Activated T-helper 17 cell treated with anti-CD3 and anti-CD28 coated beads, Interleukin-2, amount 50 U/mL, for 72 hours (primary cell): Measurements from ENCODE around the gene XDH. TPM values are rescaled to one million over a fixed set of nuclear protein-coding genes. Genes with fewer than 3 reads are reported as not detected.

Experiments used
- ATAC-seq: fragments of 150-1000 bp; cut with Tn5 transposase; replicated peaks from 2 replicates; pipeline ENCODE4 v1.10.0; 2021; ENCODE audit warnings: mild to moderate bottlenecking, moderate library complexity
- H3K27ac Mint-ChIP-seq: one replicate; pipeline ENCODE4 v1.8.0; 2022; ENCODE audit warnings: mixed read lengths
- H3K27me3 Mint-ChIP-seq: one replicate; pipeline ENCODE4 v1.8.0; 2022; ENCODE audit warnings: mixed read lengths
- H3K36me3 Mint-ChIP-seq: one replicate; pipeline ENCODE4 v1.8.0; 2022; ENCODE audit warnings: low read depth, mild to moderate bottlenecking, mixed read lengths
- H3K4me1 Mint-ChIP-seq: one replicate; pipeline ENCODE4 v1.8.0; 2022; ENCODE audit warnings: mixed read lengths
- H3K4me3 Mint-ChIP-seq: one replicate; pipeline ENCODE4 v1.8.0; 2022; ENCODE audit warnings: mild to moderate bottlenecking, mixed read lengths
- H3K9me3 Mint-ChIP-seq: one replicate; pipeline ENCODE4 v1.8.0; 2022; ENCODE audit warnings: mixed read lengths
- total RNA-seq, 2 donors: library from RNA; stranded (reverse); gene quantifications; one replicate each; pipeline ENCODE4 v1.2.3, GENCODE V29; 2022

The XDH gene
- total RNA-seq, 2 donors from 2014 or later = 1.4 TPM; not detected in 1

DNA sequence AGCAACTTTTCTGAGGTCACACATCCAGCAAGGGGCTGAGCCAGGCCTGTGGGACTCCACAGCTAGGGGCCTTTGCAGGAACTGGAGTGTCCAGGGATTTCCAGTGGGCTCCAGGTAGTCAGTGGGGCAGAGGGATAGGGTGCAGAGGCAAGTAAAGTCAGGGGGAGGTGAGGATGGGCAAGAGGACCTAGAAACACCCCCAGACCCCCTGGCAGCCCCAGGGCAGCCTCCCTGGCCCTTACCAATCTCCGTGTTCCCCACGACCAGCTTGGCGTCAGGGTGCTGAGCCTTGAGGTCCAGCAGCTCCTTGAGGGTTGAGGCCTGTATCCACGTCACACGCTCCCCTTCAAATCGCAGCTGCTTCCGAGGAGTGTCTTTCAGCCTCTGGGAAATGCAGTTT, 28.4 kb downstream of the XDH start:
- H3K27ac Mint-ChIP-seq = no peak overlapping the region
- H3K36me3 Mint-ChIP-seq = no peaks in the 10 kb centered on the region
- H3K27me3 Mint-ChIP-seq = no peaks in the 10 kb centered on the region
- ATAC-seq = no peak
- H3K9me3 Mint-ChIP-seq = no peaks in the 10 kb centered on the region
- H3K4me3 Mint-ChIP-seq = no peak overlapping the region
- no peaks in the 10 kb centered on the region for H3K4me1 Mint-ChIP-seq

DNA sequence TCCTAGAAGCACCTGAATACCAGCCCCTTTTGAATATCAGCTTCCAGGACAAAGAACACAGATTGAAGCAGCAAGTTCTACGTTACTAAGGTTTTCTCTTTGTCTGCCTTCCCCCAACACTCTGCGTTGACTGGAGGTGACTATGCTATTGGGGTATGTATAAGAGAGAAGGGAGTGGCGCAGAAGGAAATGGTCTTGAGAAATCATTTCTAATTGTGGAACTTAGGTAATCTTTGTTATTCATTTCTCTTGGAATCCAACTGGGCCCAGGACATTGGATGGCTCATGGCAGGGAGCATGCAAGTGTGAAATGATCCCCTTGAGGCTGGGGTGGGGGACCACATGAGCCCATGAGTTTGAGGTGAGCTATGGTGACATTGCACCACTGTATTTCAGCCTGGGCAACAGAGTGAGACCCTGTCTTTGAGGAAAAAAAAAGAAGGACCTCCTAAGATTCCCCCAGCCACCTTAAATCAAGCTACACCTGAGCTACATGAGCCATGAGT, 29.7 kb downstream of the XDH start:
- ATAC-seq = no peak

DNA sequence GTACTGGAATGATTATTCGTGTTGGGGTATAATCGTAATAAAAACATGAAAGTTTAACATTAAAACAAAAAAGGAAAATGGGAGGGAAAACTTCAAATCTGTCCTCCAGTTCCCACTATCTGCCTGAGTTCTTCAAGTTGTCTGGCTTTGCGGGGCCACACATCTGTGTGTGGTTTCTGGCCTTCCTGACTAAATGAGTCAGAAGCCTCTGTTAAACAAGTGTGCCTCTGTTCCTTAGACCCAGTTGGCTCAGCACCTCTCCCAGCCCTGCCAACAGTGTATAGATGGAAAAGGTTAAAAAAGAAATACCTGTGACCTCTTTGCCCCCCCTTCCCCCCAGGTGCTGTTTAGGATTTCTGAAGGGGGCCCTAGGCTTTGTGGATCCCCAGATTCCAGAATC, 30.2 kb downstream of the XDH start:
- Mint-ChIP-seq H3K27ac (no peak overlapping the region), H3K36me3 (no peaks in the 10 kb centered on the region), H3K27me3 (no peaks in the 10 kb centered on the region), H3K4me3 (no peak overlapping the region), H3K4me1 (no peaks in the 10 kb centered on the region), H3K9me3 (no peaks in the 10 kb centered on the region)
- peak; percentile 80 for ATAC-seq

More for the DNA sequence above, 29.7 kb downstream of the XDH start:
- Mint-ChIP-seq H3K27me3 (no peaks in the 10 kb centered on the region), H3K9me3 (no peaks in the 10 kb centered on the region), H3K4me3 (no peak overlapping the region), H3K36me3 (no peaks in the 10 kb centered on the region), H3K4me1 (no peaks in the 10 kb centered on the region), H3K27ac (no peak overlapping the region)

DNA sequence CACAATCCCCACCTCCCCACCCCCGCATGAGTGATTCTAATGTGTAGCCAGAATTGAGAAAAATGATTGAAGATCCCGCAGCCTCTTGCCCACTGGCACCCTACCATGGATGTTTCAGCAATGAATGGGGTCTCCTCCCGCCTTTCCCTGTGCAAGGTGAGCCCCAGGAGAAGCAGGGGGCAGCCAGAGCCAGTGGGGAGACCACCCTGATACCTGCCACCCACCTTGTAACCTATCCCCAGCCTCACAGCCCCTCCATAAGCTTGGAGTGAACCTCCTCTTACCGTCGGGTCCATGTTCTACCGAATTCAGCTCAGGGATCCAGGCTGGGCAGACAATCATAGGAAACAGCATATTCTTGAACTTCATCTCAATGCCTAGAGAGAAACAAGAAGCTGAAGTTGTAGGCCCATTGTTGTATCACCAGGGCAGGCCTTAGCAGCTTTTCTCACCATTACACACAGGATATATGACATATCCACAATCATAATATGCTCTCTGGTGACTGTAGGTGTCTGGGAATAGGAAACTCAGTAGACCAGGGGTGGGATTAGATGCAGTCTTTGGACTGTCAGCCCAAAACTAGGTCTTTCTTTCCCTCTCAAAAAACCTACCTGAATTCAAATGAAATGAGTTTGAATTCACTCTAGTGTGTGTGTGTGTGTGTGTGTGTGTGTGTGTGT, 30.9 kb downstream of the XDH start:
- ATAC-seq = peak; percentile 40
- H3K9me3 Mint-ChIP-seq = no peaks in the 10 kb centered on the region
- H3K27me3 Mint-ChIP-seq = no peaks in the 10 kb centered on the region
- no peaks in the 10 kb centered on the region for H3K36me3 Mint-ChIP-seq
- H3K27ac Mint-ChIP-seq = no peak overlapping the region
- no peaks in the 10 kb centered on the region for H3K4me1 Mint-ChIP-seq
- no peak overlapping the region for H3K4me3 Mint-ChIP-seq

DNA sequence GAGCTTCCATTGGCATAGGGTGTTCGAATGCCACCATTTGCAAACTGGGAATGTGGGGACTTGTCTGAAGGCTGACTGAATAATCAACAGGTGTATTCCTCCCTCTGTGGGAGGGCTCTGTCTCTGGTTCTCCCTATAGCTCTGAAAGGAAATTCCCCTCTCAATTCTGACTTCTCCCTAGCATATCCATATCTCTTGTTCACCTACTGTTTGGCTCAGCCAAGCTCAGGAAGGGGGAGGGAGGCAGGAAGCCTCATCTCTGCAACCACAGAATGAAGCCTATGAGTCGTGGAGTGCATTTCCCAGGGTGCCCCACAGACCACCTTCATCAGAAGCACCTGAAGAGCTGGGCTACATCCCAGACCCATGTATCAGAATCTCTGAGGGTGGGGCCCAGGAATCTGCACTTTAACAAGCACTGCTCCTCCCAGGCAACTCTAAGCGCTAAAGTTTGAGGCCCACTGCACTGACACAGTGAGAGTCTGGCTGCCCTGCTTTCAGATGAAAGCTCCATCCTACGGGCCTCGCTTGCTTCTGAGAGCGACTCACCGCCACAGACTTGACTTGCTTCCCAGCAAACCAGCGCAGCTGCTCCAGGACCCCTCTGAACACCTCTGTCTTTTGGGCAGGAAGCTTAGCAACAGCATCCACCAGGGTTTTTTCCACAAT, 32.0 kb downstream of the XDH start:
- no peak overlapping the region for H3K27ac Mint-ChIP-seq
- no peaks in the 10 kb centered on the region for H3K4me1 Mint-ChIP-seq
- H3K9me3 Mint-ChIP-seq = no peaks in the 10 kb centered on the region
- no peak for ATAC-seq
- H3K36me3 Mint-ChIP-seq = no peaks in the 10 kb centered on the region
- H3K27me3 Mint-ChIP-seq = no peaks in the 10 kb centered on the region
- H3K4me3 Mint-ChIP-seq = no peak overlapping the region

DNA sequence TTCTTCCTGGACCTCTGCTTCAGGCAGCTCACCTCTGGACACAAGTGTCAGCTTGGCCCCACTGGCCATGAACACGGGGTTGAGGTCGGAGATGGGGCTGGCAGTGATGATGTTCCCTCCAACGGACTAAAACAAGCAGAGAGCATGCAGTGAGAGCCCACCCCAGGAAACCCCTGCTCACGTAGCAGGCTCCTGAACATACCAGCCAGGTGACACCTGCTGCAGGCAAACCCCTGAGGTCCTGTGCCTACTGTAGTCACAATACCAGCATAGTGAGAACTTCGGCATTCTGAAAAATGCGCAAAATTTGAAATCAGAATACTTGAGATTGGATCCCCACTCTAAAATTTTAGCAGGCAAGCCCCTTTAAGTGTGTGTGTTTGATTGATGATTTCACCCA, 32.9 kb downstream of the XDH start:
- no peak for ATAC-seq
- Mint-ChIP-seq H3K27me3 (no peaks in the 10 kb centered on the region), H3K36me3 (no peaks in the 10 kb centered on the region), H3K4me1 (no peaks in the 10 kb centered on the region), H3K27ac (no peak overlapping the region), H3K9me3 (no peaks in the 10 kb centered on the region), H3K4me3 (no peak overlapping the region)

DNA sequence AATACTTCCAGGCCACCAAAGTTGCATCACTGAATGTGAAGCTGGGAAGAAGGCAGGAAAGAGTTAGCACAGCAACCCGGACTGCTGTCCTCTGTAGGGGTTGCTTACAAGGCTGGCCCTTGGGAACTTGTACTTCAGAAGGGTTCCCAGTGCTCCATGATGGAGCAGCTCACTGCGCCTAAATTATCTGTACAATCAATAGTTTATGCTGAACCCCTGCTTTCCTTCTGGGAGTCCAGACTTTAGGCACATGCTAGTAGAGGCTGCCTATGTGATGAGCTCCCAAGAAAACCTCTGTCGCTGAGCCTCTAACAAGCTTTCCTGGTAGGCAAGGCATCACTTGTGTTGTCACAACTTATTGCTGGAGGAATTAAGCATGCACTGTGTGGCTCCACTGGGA, 34.3 kb downstream of the XDH start:
- Mint-ChIP-seq H3K9me3 (no peaks in the 10 kb centered on the region), H3K4me3 (no peak overlapping the region), H3K36me3 (no peaks in the 10 kb centered on the region), H3K4me1 (no peaks in the 10 kb centered on the region), H3K27me3 (no peaks in the 10 kb centered on the region), H3K27ac (no peak overlapping the region)
- no peak for ATAC-seq

DNA sequence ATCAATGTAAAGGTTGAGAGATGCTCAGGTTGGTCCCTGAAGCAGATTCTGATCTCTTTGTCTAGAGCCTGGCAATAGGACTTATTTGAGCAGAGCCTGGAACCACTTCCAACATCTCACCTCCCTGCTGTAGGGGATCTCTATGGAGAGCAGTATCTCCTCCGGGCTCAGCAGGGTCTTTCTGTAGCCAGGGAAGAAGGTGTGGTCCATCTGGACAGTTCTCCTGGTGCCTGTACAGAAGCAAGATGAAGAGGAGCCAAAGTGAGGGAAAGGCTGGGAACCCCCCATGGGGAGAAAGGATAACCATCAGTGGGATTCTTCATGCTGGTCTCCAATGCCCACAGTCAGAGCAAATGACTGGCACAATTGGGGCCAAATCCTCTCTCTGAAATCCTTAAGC, 34.8 kb downstream of the XDH start:
- Mint-ChIP-seq H3K4me3 (no peak overlapping the region), H3K27me3 (no peaks in the 10 kb centered on the region), H3K9me3 (no peaks in the 10 kb centered on the region), H3K27ac (no peak overlapping the region), H3K36me3 (no peaks in the 10 kb centered on the region), H3K4me1 (no peaks in the 10 kb centered on the region)
- ATAC-seq = no peak

DNA sequence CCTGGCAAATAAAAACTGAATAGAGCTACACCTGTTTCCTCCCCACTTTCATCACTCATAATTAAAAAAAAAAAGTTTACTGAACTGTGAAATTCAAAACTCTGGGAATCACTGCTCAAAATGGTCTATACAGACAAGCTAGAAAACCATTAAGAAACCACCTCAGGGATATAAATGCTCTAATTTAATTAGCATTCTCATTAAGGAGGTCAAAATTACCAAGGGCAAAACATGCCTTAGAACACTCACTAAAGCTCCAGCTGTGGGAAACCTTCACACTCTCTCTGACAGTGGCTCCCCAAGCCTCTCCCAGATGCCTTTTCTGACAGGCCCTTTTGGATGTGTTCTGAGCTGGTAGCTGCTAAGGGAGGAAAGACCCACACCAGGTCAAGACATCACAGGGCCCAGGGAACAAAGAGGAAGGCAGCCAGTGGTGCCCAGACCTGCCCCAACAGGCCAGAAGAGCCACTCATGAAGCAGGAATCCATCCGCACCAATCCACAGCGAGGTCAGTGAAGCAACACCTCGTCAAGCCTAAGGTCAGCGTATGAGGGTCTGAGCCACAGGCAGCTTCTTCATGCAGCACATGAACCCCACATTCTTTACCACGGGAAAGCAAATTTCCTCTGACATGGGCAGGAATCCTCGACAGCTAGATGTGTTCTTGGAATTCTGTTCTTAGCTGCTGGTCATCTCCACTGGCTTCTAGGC, 35.6 kb downstream of the XDH start:
- Mint-ChIP-seq H3K36me3 (no peaks in the 10 kb centered on the region), H3K9me3 (no peaks in the 10 kb centered on the region), H3K4me1 (no peaks in the 10 kb centered on the region), H3K27me3 (no peaks in the 10 kb centered on the region), H3K4me3 (no peak overlapping the region), H3K27ac (no peak overlapping the region)
- no peak for ATAC-seq

DNA sequence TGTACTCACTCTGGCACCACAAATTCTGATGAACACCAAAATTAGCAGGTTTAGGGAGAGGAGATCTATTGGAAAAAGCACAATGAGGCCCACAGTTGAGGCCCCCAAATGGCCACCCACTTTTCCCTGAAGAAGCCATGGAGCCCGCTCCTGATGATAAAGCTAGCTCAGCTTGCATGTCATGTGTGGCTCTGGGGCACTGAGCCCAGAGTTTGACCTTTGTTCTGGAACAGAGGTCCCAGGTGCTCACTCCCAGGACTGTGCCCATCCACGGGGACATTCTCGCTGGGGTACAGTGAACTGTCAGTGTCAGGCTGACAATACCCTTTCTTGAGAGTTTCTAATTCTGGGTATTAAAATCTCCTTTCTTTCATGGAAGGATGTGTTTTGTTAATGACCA, 36.2 kb downstream of the XDH start:
- H3K36me3 Mint-ChIP-seq = no peaks in the 10 kb centered on the region
- no peaks in the 10 kb centered on the region for H3K27me3 Mint-ChIP-seq
- H3K9me3 Mint-ChIP-seq = no peaks in the 10 kb centered on the region
- no peak overlapping the region for H3K27ac Mint-ChIP-seq
- H3K4me1 Mint-ChIP-seq = no peaks in the 10 kb centered on the region
- no peak for ATAC-seq
- H3K4me3 Mint-ChIP-seq = no peak overlapping the region

DNA sequence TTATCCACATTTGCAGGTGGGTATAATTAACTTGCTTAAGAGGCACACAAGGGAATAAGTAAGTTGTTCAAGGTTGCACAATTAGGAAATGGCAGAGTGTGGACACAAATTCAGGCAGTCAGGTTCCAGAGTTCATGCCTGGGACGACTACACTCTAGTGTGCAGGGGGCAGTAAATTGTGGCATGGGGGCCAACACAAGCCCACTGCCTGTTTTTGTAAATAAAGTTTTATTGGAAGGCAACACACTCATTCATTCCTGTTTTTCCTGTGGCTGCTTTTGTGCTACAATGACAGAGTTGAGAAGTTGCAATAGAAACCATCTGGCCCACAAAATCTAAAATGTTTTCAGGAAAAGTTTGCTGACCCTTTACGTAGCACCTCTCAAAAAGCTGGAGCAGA, 41.4 kb downstream of the XDH start:
- no peak for ATAC-seq
- Mint-ChIP-seq H3K27ac (no peak overlapping the region), H3K4me1 (no peaks in the 10 kb centered on the region), H3K9me3 (no peaks in the 10 kb centered on the region), H3K36me3 (no peaks in the 10 kb centered on the region), H3K4me3 (no peak overlapping the region), H3K27me3 (no peaks in the 10 kb centered on the region)

DNA sequence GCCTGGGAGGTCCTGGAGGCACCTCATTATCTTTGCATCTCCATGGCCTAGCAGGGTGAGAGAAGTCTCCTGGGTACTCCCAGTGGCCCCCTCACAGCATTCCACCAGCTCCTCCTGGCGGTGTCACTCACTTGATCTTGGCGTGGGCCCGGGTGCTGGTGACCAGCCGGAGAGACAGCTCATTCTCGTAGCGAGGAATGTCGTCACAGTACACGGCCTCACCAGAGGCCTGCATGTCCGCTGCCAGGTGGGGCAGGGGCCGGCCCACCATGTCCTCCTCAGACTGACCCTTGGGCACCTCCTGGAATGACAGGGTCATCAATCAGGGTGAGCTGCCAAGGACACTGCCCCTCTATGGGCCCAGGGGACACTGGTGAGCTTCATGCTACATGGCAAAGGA, 42.4 kb downstream of the XDH start:
- Mint-ChIP-seq H3K4me1 (no peaks in the 10 kb centered on the region), H3K27me3 (no peaks in the 10 kb centered on the region), H3K4me3 (no peak overlapping the region), H3K27ac (no peak overlapping the region), H3K9me3 (no peaks in the 10 kb centered on the region), H3K36me3 (no peaks in the 10 kb centered on the region)
- no peak for ATAC-seq

DNA sequence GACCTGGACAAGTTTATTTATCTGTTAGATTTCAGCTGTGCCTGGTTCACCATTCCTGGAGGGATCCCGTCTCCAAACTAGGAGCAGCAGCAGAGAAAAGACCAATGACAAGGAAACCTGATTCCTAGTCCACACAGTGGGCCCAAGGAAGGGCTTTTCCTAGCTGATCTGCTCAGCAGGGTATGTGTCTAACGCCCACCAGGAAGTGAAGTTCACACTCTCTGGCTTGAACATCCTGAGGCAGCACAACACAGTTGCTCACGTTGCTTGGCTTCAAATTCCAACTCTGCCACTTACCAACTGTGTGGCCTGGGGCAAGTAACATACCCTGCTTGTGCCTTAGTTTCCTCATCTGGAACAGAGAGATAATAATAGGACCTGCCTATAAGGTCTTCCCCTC, 42.9 kb downstream of the XDH start:
- no peaks in the 10 kb centered on the region for H3K36me3 Mint-ChIP-seq
- no peak overlapping the region for H3K27ac Mint-ChIP-seq
- no peak for ATAC-seq
- H3K4me3 Mint-ChIP-seq = no peak overlapping the region
- no peaks in the 10 kb centered on the region for H3K9me3 Mint-ChIP-seq
- no peaks in the 10 kb centered on the region for H3K27me3 Mint-ChIP-seq
- no peaks in the 10 kb centered on the region for H3K4me1 Mint-ChIP-seq

DNA sequence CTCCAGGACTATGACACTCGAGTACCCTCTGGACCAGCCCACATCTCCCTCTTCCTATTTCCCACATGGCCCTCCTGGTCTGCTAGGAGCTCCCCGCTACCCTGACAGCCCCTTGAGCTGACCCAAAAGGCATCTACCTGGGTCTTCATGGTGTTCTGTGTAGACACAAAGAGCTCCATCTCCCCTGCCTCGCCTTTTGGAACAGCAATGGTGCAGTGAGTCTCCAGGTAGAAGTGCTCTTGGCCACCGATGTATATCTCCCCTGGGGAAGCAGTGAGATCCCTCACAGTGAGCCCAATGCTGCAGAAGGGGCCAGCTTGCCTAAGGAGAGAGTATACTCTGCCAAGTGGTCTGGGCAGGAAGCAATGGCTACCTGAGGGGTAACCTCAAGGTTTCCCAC, 47.8 kb downstream of the XDH start:
- no peaks in the 10 kb centered on the region for H3K36me3 Mint-ChIP-seq
- H3K27ac Mint-ChIP-seq = no peak overlapping the region
- no peaks in the 10 kb centered on the region for H3K9me3 Mint-ChIP-seq
- H3K27me3 Mint-ChIP-seq = no peaks in the 10 kb centered on the region
- H3K4me1 Mint-ChIP-seq = no peaks in the 10 kb centered on the region
- no peak overlapping the region for H3K4me3 Mint-ChIP-seq
- ATAC-seq = no peak
